HEK293T (cell line): ENCODE measurements around the gene STX10.

ENCODE experiments used
- CTCF ChIA-PET: fragments of 350-600 bp; formaldehyde crosslinking; extraction: SDS; loops from one replicate; lab custom pipeline; 2021; ENCODE audit warnings: antibody characterized with exemption, inconsistent platforms; lab: Yijun Ruan, JAX
- POLR2A ChIA-PET: fragments of 350-600 bp; formaldehyde crosslinking; extraction: SDS; loops from one replicate; lab custom pipeline; 2020; ENCODE audit warnings: antibody characterized with exemption, inconsistent platforms; lab: Yijun Ruan, JAX
- DNase-seq: peaks from one replicate; pipeline ENCODE4 v3.0.0; 2012; ENCODE audit warnings: mixed read lengths; ENCODE audit errors: extremely low spot score
- ARNT ChIP-seq: fragments of 450-650 bp; IDR thresholded peaks from 2 replicates; pipeline ENCODE4 v1.6.1; 2017; ENCODE audit warnings: mild to moderate bottlenecking
- BHLHE40 ChIP-seq: fragments of 450-650 bp; IDR thresholded peaks from 2 replicates; pipeline ENCODE4 v1.6.1; 2016; ENCODE audit warnings: mild to moderate bottlenecking, moderate library complexity, borderline replicate concordance
- CTBP1 ChIP-seq: fragments of 450-650 bp; IDR thresholded peaks from 2 replicates; pipeline ENCODE4 v1.6.1; 2016; ENCODE audit warnings: borderline replicate concordance
- ELF4 ChIP-seq: fragments of 450-650 bp; IDR thresholded peaks from 2 replicates; pipeline ENCODE4 v1.6.1; 2017; ENCODE audit warnings: antibody characterized with exemption
- FOXA1 ChIP-seq: fragments of 450-650 bp; IDR thresholded peaks from 2 replicates; pipeline ENCODE4 v1.6.1; 2016; ENCODE audit warnings: mild to moderate bottlenecking
- FOXK2 ChIP-seq: fragments of 450-650 bp; IDR thresholded peaks from 2 replicates; pipeline ENCODE4 v1.6.1; 2016; ENCODE audit warnings: mild to moderate bottlenecking
- FOXM1 ChIP-seq: fragments of 450-650 bp; IDR thresholded peaks from 2 replicates; pipeline ENCODE4 v1.6.1; 2017; ENCODE audit warnings: mild to moderate bottlenecking, borderline replicate concordance
- HDGF ChIP-seq: fragments of 450-650 bp; IDR thresholded peaks from 2 replicates; pipeline ENCODE4 v1.6.1; 2017; ENCODE audit warnings: antibody characterized with exemption, borderline replicate concordance
- L3MBTL2 ChIP-seq: fragments of 450-650 bp; conservative IDR thresholded peaks from 2 replicates; pipeline ENCODE4 v1.6.1; 2016; ENCODE audit warnings: mild to moderate bottlenecking
- LEF1 ChIP-seq: fragments of 450-650 bp; IDR thresholded peaks from 2 replicates; pipeline ENCODE4 v1.6.1; 2017; ENCODE audit warnings: mild to moderate bottlenecking, borderline replicate concordance
- NFRKB ChIP-seq: fragments of 450-650 bp; IDR thresholded peaks from 2 replicates; pipeline ENCODE4 v1.6.1; 2016; ENCODE audit warnings: mild to moderate bottlenecking, moderate library complexity
- PKNOX1 ChIP-seq: fragments of 450-650 bp; IDR thresholded peaks from 2 replicates; pipeline ENCODE4 v1.6.1; 2016
- SP1 ChIP-seq: fragments of 450-650 bp; IDR thresholded peaks from 2 replicates; pipeline ENCODE4 v1.6.1; 2017
- SUZ12 ChIP-seq: fragments of 450-650 bp; IDR thresholded peaks from 2 replicates; pipeline ENCODE4 v1.6.1; 2016; ENCODE audit warnings: mild to moderate bottlenecking
- TARDBP ChIP-seq: fragments of 450-650 bp; IDR thresholded peaks from 2 replicates; pipeline ENCODE4 v1.6.1; 2016
- ZNF384 ChIP-seq: fragments of 450-650 bp; IDR thresholded peaks from 2 replicates; pipeline ENCODE4 v1.6.1; 2016

The STX10 gene

GRCh38 chr19:13104848-13105711 is 45.1 kb downstream of the STX10 start:
- POLR2A ChIA-PET: interaction anchor here (2.1 kb wide), 1 partner anchor 48 kb away, joined by 9 read pairs; no protein-coding TSS in a partner anchor
- no peak for DNase-seq
- CTCF ChIA-PET: interaction anchor here (1.0 to 1.6 kb wide), 2 partner anchors 128 to 140 kb away, joined by 4 to 5 read pairs; no protein-coding TSS in a partner anchor
- TF ChIP-seq SUZ12 (no peak), FOXK2 (no peak), FOXA1 (no peak), ARNT (no peak), ELF4 (no peak)

- ChIA-PET POLR2A (interaction anchor here (2.1 kb wide), 1 partner anchor 48 kb away, joined by 9 read pairs; no protein-coding TSS in a partner anchor), CTCF (interaction anchor here (1.0 to 1.6 kb wide), 4 partner anchors 124 to 139 kb away, joined by 3 to 5 read pairs (median 4); no protein-coding TSS in a partner anchor)
- DNase-seq: peak; percentile 72
- TF ChIP-seq NFRKB: no peak
These were observed 45.8 kb downstream of the STX10 start for GRCh38 chr19:13104360-13104847.

GRCh38 chr19:13103581-13104359 is 46.4 kb downstream of the STX10 start:
- TF ChIP-seq ELF4 (no peak), FOXA1 (no peak), TARDBP (no peak), SUZ12 (no peak), ZNF384 (no peak), FOXK2 (no peak), NFRKB (no peak), L3MBTL2 (no peak), CTBP1 (no peak), FOXM1 (no peak), SP1 (no peak), HDGF (no peak), LEF1 (no peak), BHLHE40 (no peak), PKNOX1 (no peak), ARNT (no peak)
- POLR2A ChIA-PET: no interaction called here
- CTCF ChIA-PET: interaction anchor here (1.1 to 1.6 kb wide), 3 partner anchors 124 to 139 kb away, joined by 3 to 5 read pairs (median 4); no protein-coding TSS in a partner anchor
- DNase-seq: no peak

- TF ChIP-seq FOXM1 (no peak), TARDBP (no peak), LEF1 (no peak), ZNF384 (no peak), L3MBTL2 (no peak), FOXK2 (no peak), SUZ12 (no peak), HDGF (no peak), FOXA1 (no peak), BHLHE40 (no peak), ELF4 (no peak), NFRKB (no peak), ARNT (no peak), SP1 (no peak), PKNOX1 (no peak), CTBP1 (no peak)
- CTCF ChIA-PET: interaction anchor here (1.5 kb wide), 1 partner anchor 138 kb away, joined by 4 read pairs; no protein-coding TSS in a partner anchor
- no peak for DNase-seq
These were observed 47.3 kb downstream of the STX10 start, which contains the start of gene LYL1 for GRCh38 chr19:13102666-13103580. Gene LYL1 (minus strand): TSS chr19:13102858. CDS start chr19:13101171, 1,687 bp downstream.

GRCh38 chr19:13102416-13102665 is 47.8 kb downstream of the STX10 start:
- POLR2A ChIA-PET: no interaction called here
- no peak for DNase-seq
- no peak for TF ChIP-seq NFRKB
- no peak for TF ChIP-seq LEF1
- TF ChIP-seq ZNF384: no peak
- TF ChIP-seq BHLHE40: no peak
- no peak for TF ChIP-seq FOXA1
- no peak for TF ChIP-seq PKNOX1
- TF ChIP-seq FOXM1: no peak
- no peak for TF ChIP-seq HDGF
- TF ChIP-seq TARDBP: no peak
- no peak for TF ChIP-seq FOXK2
- CTCF ChIA-PET: no interaction called here

More at GRCh38 chr19:13102666-13103580, 47.3 kb downstream of the STX10 start, which contains the start of gene LYL1:
- POLR2A ChIA-PET: no interaction called here
